DND-41 (cell line): ENCODE measurements around the gene DAGLA.

Experiments used
- ATAC-seq: fragments of 200-7000 bp; cut with Tn5 transposase; 3 replicates; pipeline ENCODE4 v1.9.1; 2021; ENCODE audit warnings: low read depth; ENCODE audit not compliant: insufficient read depth
- DNase-seq: peaks from one replicate; pipeline ENCODE4 v3.0.0-alpha.2; 2020
- H2AFZ ChIP-seq: 2 replicates; pipeline ENCODE4 v1.6.0; 2012; ENCODE audit warnings: low read depth, low read length
- H3K27ac ChIP-seq: 2 replicates; pipeline ENCODE4 v1.5.1; 2012; ENCODE audit warnings: low read length, inconsistent platforms
- H3K27me3 ChIP-seq: fragments of 200-600 bp; sonication (generic); 2 replicates; pipeline ENCODE4 v1.6.0; 2012; ENCODE audit warnings: low read length, mild to moderate bottlenecking, inconsistent platforms; ENCODE audit not compliant: insufficient read depth, poor library complexity
- H3K36me3 ChIP-seq: 2 replicates; pipeline ENCODE4 v1.5.1; 2012; ENCODE audit warnings: low read length, inconsistent platforms; ENCODE audit not compliant: insufficient read depth
- H3K4me1 ChIP-seq: 2 replicates; pipeline ENCODE4 v1.5.1; 2012; ENCODE audit warnings: mild to moderate bottlenecking, low read length; ENCODE audit not compliant: insufficient read depth
- H3K4me2 ChIP-seq: 2 replicates; pipeline ENCODE4 v1.6.0; 2012; ENCODE audit warnings: mild to moderate bottlenecking, moderate library complexity, low read length, inconsistent platforms; ENCODE audit not compliant: insufficient read depth
- H3K4me3 ChIP-seq, 2 experiments: fragments of 200-600 bp in 1 of 2; shearing (Covaris generic) in 1 of 2; 2 replicates each; pipeline ENCODE4 v1.5.1; 2012 to 2016; ENCODE audit warnings: inconsistent platforms in 2 of 2, low read length in 2 of 2, mild to moderate bottlenecking in 2 of 2, low read depth in 1 of 2, moderate library complexity in 1 of 2
- H3K79me2 ChIP-seq: 2 replicates; pipeline ENCODE4 v1.6.0; 2012; ENCODE audit warnings: low read length, inconsistent platforms; ENCODE audit not compliant: insufficient read depth
- H3K9ac ChIP-seq: 2 replicates; pipeline ENCODE4 v1.6.0; 2012; ENCODE audit warnings: low read depth, mild to moderate bottlenecking, inconsistent platforms, low read length, moderate library complexity
- H3K9me3 ChIP-seq: 2 replicates; pipeline ENCODE4 v1.5.1; 2012; ENCODE audit warnings: low read length, moderate library complexity, mild to moderate bottlenecking, inconsistent platforms; ENCODE audit not compliant: insufficient read depth, severe bottlenecking
- H4K20me1 ChIP-seq: 2 replicates; pipeline ENCODE4 v1.6.0; 2012; ENCODE audit warnings: low read length; ENCODE audit not compliant: insufficient read depth
- EZH2 ChIP-seq: IDR thresholded peaks from 3 replicates; pipeline ENCODE4 v1.6.1; 2012; ENCODE audit warnings: borderline replicate concordance, low read depth, mild to moderate bottlenecking, moderate library complexity, low read length, inconsistent platforms; ENCODE audit not compliant: severe bottlenecking
- TF ChIP-seq, protein P1 (sequence below): IDR thresholded peaks from 2 replicates; pipeline ENCODE4 v1.5.1; 2012; ENCODE audit warnings: borderline replicate concordance, low read length, moderate library complexity, mild to moderate bottlenecking; ENCODE audit not compliant: poor library complexity, severe bottlenecking; ENCODE audit errors: extremely low read depth

Gene DAGLA

DNA sequence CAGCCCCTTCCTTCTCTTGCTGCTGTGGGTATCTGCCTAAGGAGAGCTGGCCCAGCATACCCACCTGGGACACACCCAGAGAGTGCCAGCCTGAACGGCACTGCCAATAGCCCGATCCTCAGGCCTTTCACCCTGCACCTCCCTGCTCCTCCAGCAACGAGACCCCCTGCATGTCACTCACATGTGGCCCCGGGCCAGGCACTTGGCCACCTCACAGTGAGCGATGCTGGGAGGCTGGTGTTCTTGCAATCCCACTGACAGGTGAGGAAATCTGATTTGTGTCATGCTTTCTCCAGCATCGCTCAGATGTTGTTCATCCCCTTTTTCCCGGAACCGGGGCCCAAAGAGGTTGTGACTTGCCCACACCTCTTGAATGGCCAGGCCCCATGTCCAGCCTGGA, 20.5 kb downstream of the DAGLA start:
- no peak for ATAC-seq
- H2AFZ ChIP-seq = no peak overlapping the region
- no peak overlapping the region for H3K27ac ChIP-seq
- no peaks in the 10 kb centered on the region for H4K20me1 ChIP-seq
- no peaks in the 10 kb centered on the region for H3K36me3 ChIP-seq
- no peaks in the 10 kb centered on the region for H3K79me2 ChIP-seq
- H3K9ac ChIP-seq = no peak overlapping the region
- no peak overlapping the region for H3K4me3 ChIP-seq
- H3K9me3 ChIP-seq = no peaks in the 10 kb centered on the region
- TF ChIP-seq, protein P1, sequence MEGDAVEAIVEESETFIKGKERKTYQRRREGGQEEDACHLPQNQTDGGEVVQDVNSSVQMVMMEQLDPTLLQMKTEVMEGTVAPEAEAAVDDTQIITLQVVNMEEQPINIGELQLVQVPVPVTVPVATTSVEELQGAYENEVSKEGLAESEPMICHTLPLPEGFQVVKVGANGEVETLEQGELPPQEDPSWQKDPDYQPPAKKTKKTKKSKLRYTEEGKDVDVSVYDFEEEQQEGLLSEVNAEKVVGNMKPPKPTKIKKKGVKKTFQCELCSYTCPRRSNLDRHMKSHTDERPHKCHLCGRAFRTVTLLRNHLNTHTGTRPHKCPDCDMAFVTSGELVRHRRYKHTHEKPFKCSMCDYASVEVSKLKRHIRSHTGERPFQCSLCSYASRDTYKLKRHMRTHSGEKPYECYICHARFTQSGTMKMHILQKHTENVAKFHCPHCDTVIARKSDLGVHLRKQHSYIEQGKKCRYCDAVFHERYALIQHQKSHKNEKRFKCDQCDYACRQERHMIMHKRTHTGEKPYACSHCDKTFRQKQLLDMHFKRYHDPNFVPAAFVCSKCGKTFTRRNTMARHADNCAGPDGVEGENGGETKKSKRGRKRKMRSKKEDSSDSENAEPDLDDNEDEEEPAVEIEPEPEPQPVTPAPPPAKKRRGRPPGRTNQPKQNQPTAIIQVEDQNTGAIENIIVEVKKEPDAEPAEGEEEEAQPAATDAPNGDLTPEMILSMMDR = no peak
- TF ChIP-seq EZH2 = no peak
- no peaks in the 10 kb centered on the region for H3K27me3 ChIP-seq
- DNase-seq = no peak
- H3K4me2 ChIP-seq = no peak overlapping the region
- peaks cover 16% of the 10 kb centered on the region for H3K4me1 ChIP-seq

DNA sequence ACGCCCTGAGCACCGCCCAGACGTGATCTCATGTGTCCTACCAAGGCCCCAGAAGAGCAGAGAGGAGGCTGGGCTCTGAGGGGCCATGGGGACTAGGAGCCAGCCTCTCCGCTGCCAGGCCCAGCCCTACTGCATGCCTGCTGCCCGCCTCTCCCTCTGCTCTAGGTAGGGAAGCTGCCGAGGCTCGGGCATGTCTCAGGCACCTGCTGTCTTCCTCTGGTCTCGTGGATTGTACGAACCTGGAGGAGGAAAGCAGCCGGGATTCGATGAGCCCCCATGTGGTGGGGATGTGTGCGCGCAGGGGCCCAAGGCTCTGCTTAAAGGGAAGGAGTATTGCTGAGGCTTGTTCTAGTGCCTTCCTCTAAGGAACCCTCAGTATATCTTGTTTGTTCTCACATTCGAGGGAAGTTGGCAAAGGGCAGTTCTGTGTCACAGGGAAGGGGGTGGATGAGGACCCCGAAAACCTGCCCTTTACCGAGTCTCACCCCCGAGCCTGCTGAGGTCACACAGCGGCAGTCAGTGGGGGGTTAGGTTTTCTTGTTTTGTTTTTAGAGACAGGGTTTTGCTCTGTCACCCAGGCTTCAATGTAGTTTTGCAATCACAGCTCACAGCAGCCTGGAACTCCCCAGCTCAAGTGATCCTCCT, 21.2 kb downstream of the DAGLA start:
- Histone ChIP-seq H3K4me1 (peaks cover 16% of the 10 kb centered on the region), H3K4me3 (no peak overlapping the region), H4K20me1 (no peaks in the 10 kb centered on the region), H3K9ac (no peak overlapping the region), H3K4me2 (no peak overlapping the region), H3K27me3 (no peaks in the 10 kb centered on the region), H3K9me3 (no peaks in the 10 kb centered on the region), H3K36me3 (no peaks in the 10 kb centered on the region), H3K27ac (no peak overlapping the region), H2AFZ (no peak overlapping the region), H3K79me2 (no peaks in the 10 kb centered on the region)
- TF ChIP-seq EZH2 = no peak
- TF ChIP-seq, protein P1 = peak; percentile 43
- ATAC-seq (no peak), DNase-seq (peak; percentile 19)

DNA sequence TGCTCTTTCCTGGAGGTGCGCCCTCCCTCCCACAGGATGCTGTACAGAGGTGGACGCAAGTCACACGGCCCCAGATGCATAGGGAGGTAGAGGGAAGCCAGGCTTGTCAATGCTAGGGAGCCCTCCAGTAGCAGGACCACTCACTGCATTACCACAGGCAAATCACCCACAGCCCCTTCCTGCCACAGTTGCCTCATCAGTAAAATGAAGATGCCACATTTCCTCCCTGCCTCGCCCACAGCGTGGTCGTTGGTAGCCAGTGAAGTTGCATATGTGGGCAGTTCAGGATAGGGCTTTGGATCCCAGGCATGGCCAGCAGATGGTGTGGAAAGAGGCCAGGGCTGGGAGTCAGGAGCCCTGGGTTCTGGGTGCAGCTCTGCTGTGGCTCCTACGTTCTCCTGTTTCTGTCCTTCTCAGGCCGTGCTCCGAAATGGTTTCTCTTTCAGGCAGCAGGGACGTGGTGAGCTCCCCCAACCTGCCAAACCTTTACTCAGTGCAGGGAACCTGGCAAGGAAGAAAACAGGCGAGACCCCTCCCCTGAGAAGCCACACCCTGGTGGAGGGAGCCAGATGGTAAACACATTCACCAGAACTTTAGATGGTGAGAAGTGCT, 22.6 kb downstream of the DAGLA start:
- H3K27me3 ChIP-seq = no peaks in the 10 kb centered on the region
- H3K4me2 ChIP-seq = no peak overlapping the region
- no peak overlapping the region for H3K9ac ChIP-seq
- no peak overlapping the region for H3K4me3 ChIP-seq
- no peaks in the 10 kb centered on the region for H4K20me1 ChIP-seq
- H2AFZ ChIP-seq = no peak overlapping the region
- DNase-seq (no peak), ATAC-seq (no peak)
- H3K4me1 ChIP-seq = peaks cover 13% of the 10 kb centered on the region
- no peaks in the 10 kb centered on the region for H3K79me2 ChIP-seq
- no peaks in the 10 kb centered on the region for H3K36me3 ChIP-seq
- TF ChIP-seq EZH2 = no peak
- TF ChIP-seq, protein P1 = no peak
- H3K9me3 ChIP-seq = no peaks in the 10 kb centered on the region
- H3K27ac ChIP-seq = no peak overlapping the region
